Right lung (tissue), 5 donors: ENCODE results near the gene STUM. TPM values are rescaled to one million over a fixed set of nuclear protein-coding genes. Genes with fewer than 3 reads are reported as not detected.
A peak's percentile ranks its signal among the peaks of the same experiment; 100 is the strongest.

Experiments
- DNase-seq, 2 donors: peaks; one replicate each; pipeline ENCODE4 v3.0.0-alpha.2; 2013
- polyA plus RNA-seq, 5 donors: library from polyadenylated mRNA; unstranded; fragments of 120-200 nt; gene quantifications; one replicate each; pipeline versions ENCODE4 v1.2.1 to v1.2.3, GENCODE V29; 2013; ENCODE audit warnings: inconsistent platforms in 1 of 5, low replicate concordance in 1 of 5; ENCODE audit not compliant: insufficient read length in 5 of 5, insufficient read depth in 1 of 5

STUM gene
- polyA plus RNA-seq, 5 donors = 0.81 to 2.4 (median 1.3) TPM

- DNase-seq = no peak
Observed at GRCh38 chr1:226560243-226560642, 11.7 kb downstream of the STUM start.

- DNase-seq = no peak
Observed at GRCh38 chr1:226562989-226563388, 14.4 kb downstream of the STUM start.

GRCh38 chr1:226563666-226564065, 15.1 kb downstream of the STUM start:
- no peak for DNase-seq

- DNase-seq = no peak
Observed at GRCh38 chr1:226565476-226565875, 16.9 kb downstream of the STUM start.

GRCh38 chr1:226566234-226566633, 17.7 kb downstream of the STUM start:
- no peak for DNase-seq

GRCh38 chr1:226566760-226567159, 18.2 kb downstream of the STUM start:
- no peak for DNase-seq

GRCh38 chr1:226568077-226568831, 19.7 kb downstream of the STUM start:
- DNase-seq = peak in 1 of 2 donors; percentile 7

- DNase-seq = no peak
Observed at GRCh38 chr1:226568975-226569741, 20.6 kb downstream of the STUM start.

GRCh38 chr1:226569879-226570547, 21.4 kb downstream of the STUM start:
- no peak for DNase-seq

- no peak for DNase-seq
Observed at GRCh38 chr1:226571893-226572292, 23.3 kb downstream of the STUM start.

- DNase-seq = peak in 1 of 2 donors; percentile 13
Observed at GRCh38 chr1:226572325-226572726, 23.8 kb downstream of the STUM start.

GRCh38 chr1:226574044-226574443, 25.5 kb downstream of the STUM start:
- no peak for DNase-seq

- DNase-seq = no peak
Observed at GRCh38 chr1:226574591-226575435, 26.2 kb downstream of the STUM start.

- DNase-seq = no peak
Observed at GRCh38 chr1:226575436-226575720, 26.8 kb downstream of the STUM start.

- DNase-seq = no peak
Observed at GRCh38 chr1:226575739-226576378, 27.3 kb downstream of the STUM start.

GRCh38 chr1:226576601-226577000, 28.0 kb downstream of the STUM start:
- DNase-seq = no peak

GRCh38 chr1:226577401-226578180, 29.0 kb downstream of the STUM start:
- no peak for DNase-seq

- DNase-seq = no peak
Observed at GRCh38 chr1:226578946-226579578, 30.5 kb downstream of the STUM start.

GRCh38 chr1:226579781-226580323, 31.3 kb downstream of the STUM start:
- no peak for DNase-seq
